ENCODE results near the gene ETV6.
A peak's percentile ranks its signal among the peaks of the same experiment; 100 is the strongest.

Gene ETV6

DNA sequence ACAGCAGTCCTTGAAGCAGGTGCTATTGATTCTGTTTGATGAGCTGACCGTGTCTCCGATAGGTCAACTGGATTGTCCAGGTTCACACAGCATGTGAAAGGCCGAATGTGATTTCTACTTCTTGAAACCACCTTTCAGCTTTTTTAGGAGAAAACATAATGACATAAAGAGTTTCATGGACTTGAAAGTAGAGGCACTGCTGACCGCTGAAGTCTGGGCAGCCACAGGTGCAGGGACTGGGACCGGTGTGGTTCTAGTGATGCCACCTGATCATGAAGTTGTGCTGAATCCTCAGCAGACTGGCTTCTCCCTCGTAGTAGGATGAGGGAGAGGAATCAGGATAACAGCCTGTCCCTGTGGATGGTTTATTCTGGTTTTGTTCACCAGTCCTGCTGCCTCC is 108.1 kb downstream of the ETV6 start:
- no peak for DNase-seq (ENCODE audit: low read depth in 2 of 2)

- DNase-seq (ENCODE audit: low read depth in 2 of 2), result no peak
Observed at GRCh38 chr12:11758087-11758486, 108.6 kb downstream of the ETV6 start.

- no peak for DNase-seq (ENCODE audit: low read depth in 2 of 2)
Observed at GRCh38 chr12:11758510-11759493, 109.3 kb downstream of the ETV6 start.

DNA sequence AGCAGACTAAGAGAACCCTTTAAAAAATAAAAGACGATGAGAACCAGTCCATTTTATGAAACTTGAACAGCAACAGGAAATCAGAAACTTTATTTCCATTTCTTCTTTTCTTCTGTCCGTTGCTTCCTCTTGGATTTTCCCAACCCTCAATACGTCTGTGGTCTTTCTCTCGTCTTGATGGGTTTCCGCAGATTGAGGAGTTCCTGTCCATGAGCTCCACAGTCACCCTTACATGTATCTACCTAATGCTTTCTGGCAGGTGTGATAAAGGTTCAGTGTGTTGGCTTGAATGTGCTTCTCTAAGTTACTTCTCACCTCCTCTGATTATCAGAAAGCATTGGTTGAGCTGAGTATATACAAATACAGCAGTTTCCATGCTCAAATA is 110.0 kb downstream of the ETV6 start:
- DNase-seq (ENCODE audit: low read depth in 2 of 2), result no peak

DNA sequence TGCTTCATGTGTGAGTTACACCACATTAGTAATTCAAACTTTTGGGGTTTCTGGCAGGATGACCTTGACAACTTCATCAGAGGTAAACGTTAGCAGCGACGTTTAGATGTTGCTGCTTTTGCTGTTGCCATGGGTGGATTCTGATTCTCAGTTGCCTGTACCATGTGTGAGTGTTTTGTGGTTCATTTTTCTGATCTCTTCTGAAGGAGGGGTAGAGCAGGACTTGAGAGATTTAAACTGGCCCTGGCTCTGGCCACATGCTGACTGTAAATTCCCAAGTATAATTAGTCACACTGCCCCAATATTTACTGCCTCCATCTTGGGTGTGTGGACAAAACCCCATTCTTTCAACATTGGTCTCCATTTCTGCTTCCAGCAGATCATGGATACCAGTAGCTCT is 110.4 kb downstream of the ETV6 start:
- no peak for DNase-seq (ENCODE audit: low read depth in 2 of 2)

DNA sequence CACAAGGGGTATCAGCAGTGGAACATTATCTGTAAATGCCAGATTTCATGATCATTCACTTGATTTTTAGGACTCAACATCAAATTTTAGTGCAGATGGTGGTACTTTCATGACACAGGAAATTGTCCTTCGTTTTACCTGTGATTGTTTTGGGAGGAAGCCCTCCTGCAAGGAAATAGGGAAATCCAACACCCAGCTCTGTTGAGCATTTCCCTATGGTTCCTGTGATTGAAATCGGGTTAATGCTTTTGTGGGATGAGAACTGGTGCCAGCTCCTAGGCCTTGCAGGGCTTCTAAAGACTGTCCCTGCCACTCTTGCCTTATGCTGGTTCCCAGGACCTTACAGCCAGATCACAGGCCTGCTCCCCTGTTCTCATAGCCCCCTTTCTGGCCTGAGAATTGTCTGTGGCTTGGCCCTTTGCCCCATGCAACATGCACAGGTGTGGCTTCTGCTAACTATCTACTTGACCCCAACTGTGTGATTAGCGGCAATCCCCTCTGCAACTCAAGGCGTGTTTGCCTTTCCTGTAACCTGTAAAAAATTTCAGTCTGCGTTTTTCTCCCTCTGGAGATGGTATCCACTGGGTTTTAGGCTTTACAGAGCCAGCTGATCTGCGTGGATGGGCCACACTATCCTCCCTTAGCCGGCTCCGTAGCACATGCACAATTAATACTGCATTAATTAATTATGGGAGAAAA is 112.5 kb downstream of the ETV6 start:
- DNase-seq (ENCODE audit: low read depth in 2 of 2), result no peak

DNA sequence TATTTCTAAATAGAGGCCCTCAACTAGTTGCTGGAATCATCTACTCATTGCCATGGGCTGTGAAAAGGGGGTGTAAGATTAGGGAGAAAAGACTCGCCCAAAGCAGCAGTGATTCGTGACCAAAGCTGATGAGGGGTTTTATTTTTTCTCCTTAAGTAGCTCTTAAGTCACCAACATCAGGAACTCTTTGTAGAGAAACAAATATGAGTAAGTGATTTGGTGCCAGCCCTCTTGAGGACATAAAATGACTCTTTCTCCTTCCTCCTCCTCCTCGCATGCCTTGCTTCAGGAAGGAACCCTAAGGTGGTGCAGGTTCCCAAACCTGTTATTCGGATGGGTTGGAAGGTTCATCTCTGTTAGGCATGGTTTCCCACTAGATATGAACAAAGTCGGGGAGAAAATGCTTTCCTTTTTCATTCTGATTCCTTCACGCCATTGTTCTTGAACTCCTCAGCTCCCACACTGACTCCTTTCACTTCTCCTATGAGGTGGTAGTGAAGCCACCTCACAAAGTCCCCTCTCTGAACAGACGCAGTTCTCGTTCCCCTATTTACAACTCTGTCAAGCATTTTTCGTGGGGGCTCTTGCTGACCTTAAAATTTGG is 113.4 kb downstream of the ETV6 start:
- no peak for DNase-seq (ENCODE audit: low read depth in 2 of 2)

DNA sequence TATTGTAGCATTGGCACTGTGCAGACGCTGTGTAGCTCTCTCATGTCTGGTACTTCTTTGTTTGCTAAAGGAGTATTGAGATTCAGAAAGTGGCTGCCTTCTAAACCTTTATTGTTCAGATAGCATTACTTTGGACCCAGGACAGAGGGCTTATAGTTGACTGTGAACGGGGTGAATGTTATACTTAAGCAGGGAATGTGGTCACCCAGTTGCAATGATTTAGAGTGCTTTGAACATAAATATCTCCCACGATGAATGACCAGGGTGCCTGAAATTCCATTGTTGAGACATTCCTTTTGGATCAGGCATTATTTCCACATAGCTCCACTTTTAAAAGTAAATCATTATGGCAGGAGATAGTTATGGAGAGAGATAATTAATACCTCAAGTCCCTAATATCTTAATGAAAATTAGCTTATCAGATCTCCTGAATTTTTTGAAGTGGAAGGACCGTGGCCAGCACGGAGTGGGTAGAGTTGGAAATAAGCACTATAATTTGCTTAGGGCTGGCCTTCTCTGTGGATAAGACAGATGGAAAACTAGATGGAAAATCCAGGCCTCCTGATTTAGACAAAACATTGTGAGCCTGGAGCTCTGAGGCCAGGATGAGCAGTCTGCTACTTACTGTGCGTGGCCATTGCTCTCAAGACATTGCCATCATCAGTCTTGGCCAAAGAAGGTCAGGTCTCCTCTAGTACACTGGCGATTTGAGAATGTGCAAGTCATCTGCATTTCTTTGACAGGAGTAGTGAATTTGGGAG is 114.5 kb downstream of the ETV6 start:
- peak; percentile 85 to 87 for DNase-seq (ENCODE audit: low read depth in 2 of 2)

DNA sequence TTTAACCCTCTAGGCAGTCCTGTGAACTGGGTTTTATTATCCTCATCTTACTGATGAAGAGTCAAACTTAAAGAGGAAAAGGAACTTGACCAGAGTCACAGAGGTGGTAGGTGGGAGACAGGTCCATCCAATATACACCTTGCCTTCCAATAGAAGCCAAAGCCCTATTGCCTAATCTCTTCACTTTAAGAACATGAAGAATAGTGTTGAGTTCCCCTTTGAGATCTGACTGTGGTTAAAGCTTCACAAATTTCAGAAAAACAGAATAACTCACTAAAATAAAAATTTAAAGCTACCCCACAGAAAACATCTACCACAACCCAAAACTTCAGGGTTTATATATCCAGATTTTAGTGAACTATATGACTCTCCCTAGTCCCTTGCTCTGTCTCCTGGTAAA is 115.4 kb downstream of the ETV6 start:
- DNase-seq (ENCODE audit: low read depth in 2 of 2), result no peak

DNA sequence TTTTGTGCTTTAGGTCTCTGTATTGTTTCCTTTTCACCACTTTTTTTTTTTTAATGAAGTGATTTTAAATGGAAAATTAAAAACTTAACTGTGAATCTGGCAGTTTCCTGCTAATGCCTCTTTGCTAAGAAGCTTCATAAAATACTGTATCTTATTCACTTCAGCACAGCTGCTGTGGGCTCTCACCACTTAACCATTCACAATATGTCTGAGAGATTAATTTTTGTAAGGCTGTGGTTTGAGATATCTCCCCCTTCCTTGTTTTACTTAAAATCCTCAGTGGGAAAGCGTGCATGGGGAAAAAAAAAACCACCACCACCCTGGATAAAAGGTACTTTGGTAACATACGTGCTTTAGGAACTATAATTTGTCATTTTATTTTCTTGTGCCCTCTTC is 115.9 kb downstream of the ETV6 start:
- DNase-seq (ENCODE audit: low read depth in 2 of 2), result no peak

- DNase-seq (ENCODE audit: low read depth in 2 of 2), result peak; percentile 78 to 82
Observed at GRCh38 chr12:11765817-11766794, 116.6 kb downstream of the ETV6 start.

GRCh38 chr12:11767029-11767724 is 117.7 kb downstream of the ETV6 start:
- DNase-seq (ENCODE audit: low read depth in 2 of 2), result no peak

DNA sequence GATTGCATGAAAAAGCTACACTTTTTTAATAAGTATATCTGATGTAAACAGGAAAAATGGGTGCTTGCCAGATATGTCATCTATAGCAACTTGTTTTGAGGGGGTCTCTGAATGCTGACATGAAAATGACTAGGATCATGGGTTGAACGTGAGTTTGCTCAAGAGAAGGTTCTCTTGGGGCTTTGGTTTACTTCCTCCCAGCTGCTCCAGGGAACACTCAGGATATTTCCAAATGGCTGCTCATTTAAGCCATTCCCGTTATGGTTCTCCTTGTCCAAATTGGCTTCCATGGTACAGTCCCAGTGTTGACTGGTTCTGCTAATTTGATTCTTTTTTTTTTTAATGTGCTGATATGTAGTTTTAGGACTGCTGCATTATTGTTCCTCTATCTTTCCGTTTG is 118.3 kb downstream of the ETV6 start:
- no peak for DNase-seq (ENCODE audit: low read depth in 2 of 2)

DNA sequence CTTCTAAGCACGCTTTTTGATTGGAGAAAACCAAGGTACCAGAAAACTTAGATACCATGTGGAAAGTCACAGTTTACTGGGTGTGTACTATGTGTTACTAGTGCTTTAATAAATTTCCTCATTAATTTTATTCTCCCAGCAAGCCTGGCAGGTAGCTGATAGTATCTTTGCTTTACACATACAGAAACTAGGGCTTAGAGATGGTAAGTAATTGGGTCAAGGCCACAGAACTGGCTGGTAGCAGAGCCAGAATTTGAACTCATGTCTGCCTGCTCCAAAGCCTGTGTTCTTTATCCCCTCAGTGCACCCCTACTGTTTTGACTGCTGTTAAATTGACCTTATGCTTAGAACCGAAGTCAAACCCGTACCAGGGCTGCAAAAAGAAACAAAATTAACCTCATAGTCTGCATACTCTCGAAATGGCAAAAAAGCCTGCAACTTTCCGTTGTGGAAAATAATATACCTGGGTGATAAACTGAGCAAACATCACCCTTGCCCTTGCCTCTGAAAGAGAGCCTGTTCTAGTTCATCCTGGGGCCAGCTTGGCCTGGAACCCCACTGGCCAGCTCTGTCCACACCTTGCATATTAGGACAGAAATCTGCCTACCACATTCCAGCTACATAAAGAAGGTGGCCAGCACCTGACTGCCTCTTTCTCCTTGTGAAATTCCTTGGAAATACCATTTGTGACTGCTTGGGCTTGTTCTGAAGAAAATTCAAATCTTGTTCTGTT is 118.9 kb downstream of the ETV6 start:
- no peak for DNase-seq (ENCODE audit: low read depth in 2 of 2)

DNA sequence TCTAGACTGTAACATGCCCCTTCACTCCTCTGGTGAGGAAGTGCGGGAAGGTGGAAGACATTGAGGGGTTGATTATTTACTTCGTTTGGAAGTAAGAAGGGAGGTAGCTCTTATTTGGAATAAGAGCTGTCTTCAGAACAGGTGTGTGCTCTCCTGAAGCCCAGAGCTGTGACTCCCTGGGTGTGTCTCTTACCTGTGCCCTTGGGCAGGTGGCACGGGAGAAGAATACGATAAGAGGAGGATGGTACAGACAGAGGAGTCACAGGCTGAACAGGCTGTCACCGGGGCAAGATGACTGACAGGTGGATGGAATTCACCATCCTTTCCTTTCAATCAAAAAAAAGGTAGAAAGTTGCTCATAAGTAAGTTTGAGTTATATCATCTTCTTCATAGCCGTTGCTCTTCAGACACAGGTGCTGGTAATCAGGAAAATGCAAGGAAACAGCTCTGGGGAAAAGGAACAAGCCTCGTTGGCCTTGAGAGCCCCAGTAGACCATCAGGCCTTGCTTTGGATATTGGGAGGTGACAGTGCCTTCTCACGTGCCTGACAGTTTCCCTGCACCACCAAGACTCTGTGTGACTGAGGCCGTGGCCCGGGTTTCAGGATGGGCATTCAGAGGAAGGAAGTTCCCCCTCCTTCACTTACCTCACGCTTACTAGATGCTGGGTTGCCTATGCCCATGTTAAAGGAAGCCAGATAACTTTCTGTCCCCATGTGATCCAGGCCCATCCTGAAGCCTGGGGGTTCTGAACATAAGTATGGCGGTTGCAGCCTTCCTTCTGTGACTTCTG is 120.4 kb downstream of the ETV6 start:
- DNase-seq (ENCODE audit: low read depth in 2 of 2), result no peak

GRCh38 chr12:11771356-11771755 is 121.9 kb downstream of the ETV6 start:
- no peak for DNase-seq (ENCODE audit: low read depth in 2 of 2)

DNA sequence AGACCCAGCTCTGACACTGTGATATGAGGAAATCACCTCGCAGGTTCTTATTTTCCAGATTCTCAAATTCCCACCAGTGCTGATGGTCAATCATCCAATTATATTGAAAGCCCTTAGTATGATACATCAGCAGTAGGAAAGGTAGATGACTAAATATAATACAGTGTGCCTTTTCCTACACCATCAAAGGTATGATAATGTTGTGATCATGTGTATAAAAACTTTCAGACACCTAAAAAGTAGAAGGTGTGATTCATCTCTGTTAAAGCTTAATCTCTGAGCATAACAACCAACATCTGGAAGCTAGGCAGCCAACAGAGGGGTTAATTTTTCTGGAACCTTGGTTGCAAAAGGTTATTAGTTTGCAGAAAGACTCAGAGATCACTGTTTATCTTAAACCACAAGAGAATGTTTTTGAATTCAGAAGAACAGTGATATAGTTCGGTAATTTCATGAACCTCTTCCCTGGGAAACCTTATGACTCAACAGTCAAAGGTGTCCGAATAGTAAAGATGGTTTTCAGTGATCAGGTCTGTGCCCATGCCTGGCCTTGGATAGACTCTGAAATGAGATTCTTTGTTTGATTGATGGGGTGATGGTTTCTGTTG is 122.5 kb downstream of the ETV6 start:
- DNase-seq (ENCODE audit: low read depth in 2 of 2), result no peak

Measured in fibroblast of skin of left quadriceps (primary cell).